Measurements from ENCODE around the gene HEPH.
"Not testable (repeated sequence)": the region's sequence is repeated elsewhere in the genome, so short reads cannot be mapped to it uniquely, and the experiment has no call there.

The HEPH gene

DNA sequence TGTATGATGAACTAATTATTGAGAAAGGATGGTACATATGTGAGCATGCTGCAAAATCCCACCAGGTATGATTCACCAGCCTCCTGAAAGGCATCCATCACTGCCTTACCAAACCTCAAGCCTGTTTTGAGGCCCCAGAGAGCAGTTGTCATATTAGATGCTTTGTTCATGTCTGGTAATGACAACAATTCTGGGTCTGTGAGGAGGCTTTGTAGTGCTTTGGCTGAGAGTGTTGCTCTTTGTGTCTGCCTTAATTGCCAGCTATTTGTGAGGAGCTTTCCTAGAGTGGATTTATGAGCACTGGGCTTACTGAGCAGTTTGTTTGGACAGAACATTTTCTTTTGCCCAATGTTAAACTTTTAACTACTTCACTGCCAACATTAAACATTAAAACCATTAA, 69.2 kb downstream of the HEPH start:
- no peak for DNase-seq

GRCh38 chrX:66233904-66234303, 69.9 kb downstream of the HEPH start:
- DNase-seq: not testable (repeated sequence)

GRCh38 chrX:66255359-66255967, 91.4 kb downstream of the HEPH start:
- no peak for DNase-seq

GRCh38 chrX:66262807-66263206, 98.8 kb downstream of the HEPH start:
- no peak for DNase-seq

Measured in EL (cell line).